HCEC 1CT (cell line): ENCODE results near the gene IFT52.
"Not testable (repeated sequence)": the region's sequence is repeated elsewhere in the genome, so short reads cannot be mapped to it uniquely, and the experiment has no call there.

Experiments
- DNase-seq: peaks from one replicate; pipeline ENCODE4 v3.0.0-alpha.2; 2017

IFT52 gene

DNA sequence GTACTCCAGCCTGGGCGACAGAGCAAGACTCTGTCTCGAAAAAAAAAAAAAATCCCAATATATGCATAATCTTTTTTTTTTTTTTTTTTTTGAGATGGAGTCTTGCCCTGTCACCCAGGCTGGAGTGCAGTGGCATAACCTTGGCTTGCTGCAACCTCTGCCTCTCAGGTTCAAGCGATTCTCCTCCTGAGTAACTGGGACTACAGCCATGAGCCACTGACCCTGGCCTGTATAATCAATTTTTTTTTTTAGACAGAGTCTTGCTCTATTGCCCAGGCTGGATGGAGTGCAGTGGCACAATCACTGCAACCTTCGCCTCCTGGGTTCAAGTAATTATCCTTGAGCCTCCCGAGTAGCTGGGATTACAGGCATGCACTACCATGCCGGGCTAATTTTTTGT lies 64.4 kb downstream of the IFT52 start:
- DNase-seq, result not testable (repeated sequence)

DNA sequence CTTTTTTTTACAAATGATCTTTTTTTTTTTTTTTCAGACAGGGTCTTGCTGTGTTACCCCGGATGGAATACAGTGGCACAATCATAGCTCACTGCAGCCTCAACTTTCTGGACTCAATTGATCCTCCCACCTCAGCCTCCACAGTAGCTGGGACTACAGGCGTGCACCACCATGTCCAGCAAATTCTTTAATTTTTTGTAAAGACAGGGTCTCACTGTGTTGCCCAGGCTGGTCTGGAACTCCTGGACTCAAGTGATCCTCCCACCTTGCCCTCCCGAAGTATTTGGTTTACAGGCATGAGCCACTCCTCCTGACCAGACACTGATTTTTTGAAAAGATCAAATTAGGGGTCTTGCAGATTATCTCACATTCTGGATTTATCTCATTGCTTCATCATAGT lies 65.2 kb downstream of the IFT52 start:
- no peak for DNase-seq

DNA sequence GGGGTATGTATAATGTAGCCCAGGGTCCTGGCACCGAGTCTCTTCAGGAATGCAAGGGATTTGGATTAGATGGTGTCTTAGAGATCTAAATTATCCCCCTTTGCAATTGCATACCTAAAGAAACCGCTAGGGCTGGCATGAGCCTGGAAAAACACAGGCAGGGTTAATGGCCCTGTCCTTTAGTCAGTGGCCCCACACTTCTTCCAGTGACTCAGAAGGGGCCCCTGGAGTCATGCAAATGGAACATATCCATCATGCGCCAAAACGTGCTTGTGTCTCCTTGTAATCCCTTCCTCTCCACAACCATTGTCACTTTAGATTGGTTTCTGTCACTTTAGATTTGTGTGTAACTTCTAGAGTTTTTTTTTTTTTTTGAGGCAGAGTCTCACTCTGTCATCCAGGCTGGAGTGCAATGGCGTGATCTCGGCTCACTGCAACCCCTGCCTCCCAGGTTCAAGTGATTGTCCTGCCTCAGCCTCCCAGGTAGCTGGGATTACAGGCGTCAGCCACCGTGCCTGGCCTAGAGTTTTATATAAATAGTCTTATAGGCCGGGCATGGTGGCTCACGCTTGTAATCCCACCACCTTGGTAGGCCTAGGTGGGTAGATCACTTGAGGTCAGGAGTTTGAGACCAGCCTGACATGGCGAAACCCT lies 67.5 kb downstream of the IFT52 start:
- peak; percentile 18 for DNase-seq

DNA sequence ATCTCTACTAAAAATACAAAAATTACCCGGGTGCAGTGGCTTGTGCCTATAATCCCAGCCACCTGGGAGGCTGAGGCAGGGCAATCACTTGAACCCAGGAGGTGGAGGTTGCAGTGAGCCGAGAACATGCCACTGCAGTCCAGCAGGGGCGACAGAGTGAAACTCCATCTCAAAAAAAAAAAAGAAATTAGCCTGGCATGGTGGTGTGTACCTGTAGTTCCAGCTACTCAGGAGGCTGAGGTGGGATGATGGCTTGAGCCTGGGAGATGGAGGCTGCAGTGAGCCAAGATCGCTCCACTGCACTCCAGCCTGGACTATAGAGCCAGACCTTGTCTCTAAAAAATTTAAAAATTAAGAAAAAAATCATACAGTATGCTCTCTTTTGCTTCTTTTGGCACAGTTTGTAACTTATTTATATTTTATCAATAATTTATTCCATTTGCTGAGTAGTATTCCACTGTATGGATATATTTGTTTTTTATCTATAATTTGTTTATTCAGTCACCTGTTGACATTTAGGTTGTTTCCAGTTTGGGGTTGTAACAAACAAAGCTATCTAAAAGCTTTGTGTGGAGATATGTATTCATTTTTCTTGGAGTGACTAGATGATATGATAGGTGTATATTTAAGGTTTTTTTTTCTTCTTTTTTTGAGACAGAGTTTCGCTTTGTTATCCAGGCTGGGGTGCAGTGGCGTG lies 68.1 kb downstream of the IFT52 start:
- DNase-seq, result no peak

DNA sequence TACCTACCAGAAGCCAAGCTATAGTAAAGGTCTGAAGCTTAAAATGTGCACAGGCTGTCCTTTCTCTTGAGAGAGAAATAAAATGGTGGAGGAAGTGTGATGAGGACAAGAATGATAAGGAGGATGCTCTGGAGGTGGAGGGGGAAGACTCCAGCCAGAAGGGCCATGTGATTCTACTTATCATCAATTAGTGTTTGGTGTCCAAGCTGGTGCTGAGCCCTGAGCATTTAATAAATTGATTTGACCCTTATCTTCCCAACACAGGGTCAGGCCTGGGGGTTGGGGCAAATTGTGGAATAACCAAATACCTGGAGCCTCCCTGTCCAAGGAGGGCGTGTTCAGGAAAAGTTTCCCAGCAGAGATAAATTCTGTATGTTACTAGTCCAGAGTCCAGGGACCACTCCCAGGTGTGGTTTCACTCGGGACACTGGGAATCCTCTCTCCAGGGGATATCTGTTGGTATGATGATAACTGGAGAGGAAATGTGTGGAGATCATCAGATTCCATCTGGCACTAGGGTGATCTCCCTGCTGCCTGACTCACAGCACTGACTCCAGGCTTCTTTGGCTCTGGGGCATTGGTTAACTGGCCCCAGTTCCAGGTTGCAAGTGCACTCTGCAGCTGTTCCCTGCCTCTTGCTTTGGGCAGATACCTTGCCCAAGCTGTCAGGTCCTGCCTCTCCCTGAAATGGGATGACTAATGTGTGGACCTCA lies 72.4 kb downstream of the IFT52 start:
- peak; percentile 14 for DNase-seq

DNA sequence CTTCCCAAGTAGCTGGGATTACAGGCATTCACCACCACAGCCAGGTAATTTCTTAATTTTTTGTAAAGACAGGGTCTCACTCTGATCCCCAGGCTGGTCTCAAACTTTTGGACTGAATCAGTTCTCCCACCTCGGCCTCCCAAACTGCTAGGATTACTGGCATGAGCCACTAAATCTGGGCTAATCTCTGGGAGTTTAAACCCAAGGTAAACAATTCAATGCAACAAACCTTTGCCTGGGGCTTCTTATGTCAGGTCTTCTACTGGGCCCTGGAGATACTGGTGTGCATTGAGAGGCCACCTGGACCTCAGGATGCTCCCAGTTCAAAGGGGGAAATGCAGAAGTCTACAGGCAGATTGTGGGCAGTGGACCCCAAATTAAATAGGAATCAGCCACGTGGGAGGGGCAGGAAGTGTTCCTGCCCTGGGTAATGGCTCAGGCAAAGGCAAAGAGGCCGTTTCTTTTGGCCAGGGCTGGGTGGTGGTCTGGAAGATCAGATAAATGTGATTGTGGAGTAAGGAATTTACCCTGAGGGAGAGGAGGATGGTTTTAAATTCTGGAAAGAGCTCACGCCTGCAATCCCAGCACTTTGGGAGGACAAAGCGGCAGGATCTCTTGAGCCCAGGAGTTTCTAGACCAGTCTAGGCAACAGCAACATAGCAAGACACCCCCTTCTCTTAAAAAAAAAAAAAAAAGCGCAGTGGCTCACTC lies 74.9 kb downstream of the IFT52 start:
- DNase-seq, result no peak

DNA sequence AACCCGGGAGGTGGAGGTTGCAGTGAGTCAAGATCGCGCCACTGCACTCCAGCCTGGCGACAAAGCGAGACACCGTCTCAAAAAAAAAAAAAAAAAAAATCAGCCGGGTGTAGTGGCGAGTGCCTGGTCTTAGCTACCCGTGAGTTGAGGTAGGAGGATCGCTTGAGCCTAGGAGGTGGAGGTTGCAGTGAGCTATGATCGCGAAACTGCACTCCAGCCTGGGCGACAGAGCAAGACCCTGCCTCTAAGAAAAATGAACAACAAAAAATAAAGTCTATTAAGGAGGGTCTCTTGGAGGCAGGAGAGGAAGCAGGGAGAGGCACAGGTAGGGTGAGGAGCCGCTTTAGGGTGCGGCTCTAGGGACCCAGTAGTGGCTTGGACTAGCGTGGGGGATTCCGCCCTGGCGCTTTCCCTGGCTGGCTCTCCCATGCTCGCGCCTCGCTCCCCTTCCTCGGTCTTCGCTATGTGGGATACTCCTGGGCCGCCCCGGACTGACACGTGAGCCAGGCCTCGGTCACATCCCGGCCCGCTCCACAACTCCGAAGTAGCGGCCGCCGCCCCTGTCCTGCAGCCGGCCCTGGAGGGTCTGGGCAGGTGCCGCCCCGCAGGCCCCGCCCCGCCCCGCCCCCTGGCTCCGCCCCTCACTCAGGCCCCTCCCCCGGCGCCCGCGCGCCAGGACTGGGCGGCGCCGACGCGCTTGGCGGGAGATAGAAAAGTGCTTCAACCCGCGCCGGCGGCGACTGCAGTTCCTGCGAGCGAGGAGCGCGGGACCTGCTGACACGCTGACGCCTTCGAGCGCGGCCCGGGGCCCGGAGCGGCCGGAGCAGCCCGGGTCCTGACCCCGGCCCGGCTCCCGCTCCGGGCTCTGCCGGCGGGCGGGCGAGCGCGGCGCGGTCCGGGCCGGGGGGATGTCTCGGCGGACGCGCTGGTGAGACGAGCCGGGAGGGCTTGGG lies 75.9 kb downstream of the IFT52 start, which contains the start of gene MYBL2:
MYBL2 (plus strand) TSS at position 739 of the 953 bp plus-strand sequence; CDS start at position 909, 170 bp downstream.
- DNase-seq, result peak; percentile 56

DNA sequence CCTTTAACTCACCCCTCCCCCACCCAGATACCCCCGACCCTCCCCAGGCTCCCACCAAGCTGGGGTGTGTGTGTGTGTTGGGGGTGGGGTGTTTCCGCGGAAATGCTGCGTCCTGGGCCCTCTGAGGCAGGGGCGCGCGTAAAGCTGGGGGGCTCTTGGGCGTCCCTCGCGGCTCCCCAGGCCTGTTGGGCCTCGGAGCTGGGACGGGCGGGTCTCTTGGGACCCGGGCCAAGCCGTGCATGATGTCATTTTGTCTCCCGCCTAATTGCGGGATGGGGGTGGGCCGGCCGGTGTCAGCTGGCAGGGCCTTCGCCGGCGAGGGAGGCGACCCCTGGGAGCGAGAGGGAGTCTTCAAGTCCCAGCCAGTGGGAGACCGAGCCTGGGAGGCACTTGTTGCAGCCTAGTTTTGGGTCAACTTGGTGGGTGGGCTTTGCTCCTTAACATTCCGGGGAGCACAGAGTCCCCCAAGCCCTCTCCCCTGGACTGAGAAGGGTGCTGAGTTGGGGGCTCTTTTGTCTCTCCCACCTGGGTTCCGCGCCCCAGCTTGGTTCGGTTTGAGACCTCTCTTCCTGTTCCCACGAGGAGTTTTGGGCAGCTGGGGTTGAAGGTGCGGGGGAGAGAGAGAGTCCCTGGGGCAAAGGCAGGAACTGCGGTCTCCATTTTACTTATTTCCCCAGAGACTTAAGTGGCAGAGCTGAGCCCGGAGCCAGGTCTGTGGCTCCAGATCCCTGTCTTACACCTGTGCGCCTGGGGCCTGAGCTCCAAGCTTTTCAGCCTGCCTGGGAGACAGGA lies 76.8 kb downstream of the IFT52 start:
- no peak for DNase-seq

DNA sequence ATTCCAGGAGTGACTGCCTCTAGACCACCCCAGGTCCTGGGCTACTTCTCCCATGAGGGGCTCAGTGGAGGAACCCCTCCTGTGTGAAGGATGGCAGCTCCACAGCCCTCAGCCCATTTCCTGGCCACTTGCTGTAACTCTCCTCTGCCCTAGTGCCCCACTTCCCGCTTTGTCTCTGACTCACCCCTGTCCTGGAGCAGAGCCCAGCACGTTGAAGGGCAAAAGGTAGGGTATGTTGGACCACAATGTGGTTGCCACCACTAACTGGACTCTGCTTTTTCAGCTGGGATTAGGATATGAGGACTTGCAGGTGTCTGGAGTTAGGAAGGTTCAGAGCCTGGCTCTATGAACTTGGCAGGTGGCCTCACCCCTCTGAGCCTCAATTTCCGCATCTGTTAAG lies 78.6 kb downstream of the IFT52 start:
- peak; percentile 63 for DNase-seq

DNA sequence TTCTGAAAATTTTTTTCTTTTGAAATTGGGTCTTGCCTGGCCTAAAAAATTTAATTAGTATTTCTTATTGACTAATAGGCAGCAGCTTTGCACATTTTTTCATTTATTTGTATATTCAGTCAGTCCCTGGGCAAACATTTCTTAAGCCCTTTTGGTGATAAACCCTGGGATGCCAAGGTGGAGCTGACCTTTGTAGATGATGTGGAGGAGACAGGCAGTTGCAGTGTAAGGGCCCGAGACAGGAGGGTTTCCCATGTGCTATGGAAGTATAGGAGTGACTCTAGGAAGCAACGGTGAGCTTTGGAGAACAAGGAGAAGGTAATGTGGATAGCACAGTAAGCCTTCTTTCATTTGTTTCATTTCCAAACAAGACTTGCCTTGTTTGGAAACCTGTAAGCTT lies 79.7 kb downstream of the IFT52 start:
- DNase-seq, result no peak

DNA sequence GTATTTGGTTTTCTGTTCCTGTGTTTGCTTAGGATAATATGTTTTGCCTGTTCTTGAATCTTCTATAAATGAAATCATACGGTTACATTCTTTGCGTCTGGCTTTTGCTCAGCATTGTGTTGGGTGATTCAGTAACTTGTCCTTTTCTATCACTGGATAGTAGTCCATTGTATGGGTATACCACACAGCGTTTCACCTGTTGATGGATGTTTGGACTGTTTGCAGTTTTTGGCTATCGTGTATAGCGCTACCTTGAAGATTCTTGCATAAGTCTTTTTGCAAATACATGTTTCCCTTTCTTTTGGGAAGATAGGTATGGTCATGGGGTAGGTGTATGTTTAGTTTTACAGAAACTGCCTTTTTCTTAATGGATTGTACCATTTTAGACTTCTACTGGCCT lies 85.6 kb downstream of the IFT52 start:
- no peak for DNase-seq

DNA sequence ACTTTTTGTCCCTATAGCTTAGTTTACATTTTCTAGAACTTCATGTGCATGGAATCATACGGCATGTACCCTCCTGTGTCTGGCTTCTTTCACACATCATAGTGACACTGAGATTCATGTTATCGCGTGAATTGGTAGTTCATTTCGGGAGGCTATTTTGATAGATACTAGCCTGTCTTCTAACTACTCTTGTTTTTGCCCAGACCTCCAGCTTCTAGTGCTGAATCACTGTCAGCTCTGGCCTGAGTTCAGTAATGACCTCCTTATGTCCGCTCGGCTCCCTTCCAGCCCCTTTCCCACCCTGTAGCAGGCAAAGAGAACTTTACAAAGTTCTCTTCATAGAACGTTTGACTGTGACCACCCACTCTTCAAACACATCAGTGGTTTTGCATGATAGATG lies 90.2 kb downstream of the IFT52 start:
- no peak for DNase-seq

DNA sequence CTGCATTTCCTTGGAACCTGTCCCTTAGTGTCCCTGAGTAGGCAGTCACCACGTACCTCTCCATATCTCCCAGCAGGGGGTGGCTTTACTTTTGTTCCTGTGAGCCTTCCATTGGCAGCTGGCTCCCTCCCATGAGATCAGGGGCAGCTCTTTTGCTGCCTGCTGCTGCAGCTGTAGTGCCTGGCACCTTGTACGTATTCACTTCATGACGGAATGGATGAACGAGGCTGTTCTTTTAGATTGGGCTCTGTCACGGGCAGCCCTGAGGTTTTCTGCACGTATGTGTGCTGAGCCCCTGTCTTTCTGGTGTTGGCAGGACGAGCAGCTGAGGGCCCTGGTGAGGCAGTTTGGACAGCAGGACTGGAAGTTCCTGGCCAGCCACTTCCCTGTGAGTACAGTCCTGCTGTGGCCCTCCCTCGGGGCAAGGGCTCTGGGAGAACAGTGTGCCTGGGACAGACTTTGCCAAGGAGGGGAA lies 90.8 kb downstream of the IFT52 start:
- DNase-seq, result peak; percentile 7

DNA sequence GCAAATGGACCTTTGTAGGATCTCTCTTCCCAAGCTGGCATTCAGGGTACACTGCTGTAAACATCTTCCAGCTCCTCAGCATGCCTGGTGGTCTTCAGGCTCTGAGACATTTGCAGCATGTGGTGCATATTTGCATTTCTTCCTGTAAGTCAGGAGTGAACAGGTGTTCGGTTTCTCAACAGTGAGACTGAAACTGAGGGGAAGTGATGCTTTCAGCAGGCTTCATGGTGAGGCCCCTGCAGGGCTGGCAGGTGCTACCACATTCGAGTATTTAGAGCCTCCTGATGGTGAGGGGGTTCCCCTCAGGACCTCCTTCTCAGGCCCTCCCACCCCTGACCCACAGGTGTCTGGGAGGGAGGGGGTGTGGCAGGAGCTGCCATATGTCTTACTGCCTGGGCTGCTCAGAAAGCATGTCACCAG lies 91.3 kb downstream of the IFT52 start:
- no peak for DNase-seq

DNA sequence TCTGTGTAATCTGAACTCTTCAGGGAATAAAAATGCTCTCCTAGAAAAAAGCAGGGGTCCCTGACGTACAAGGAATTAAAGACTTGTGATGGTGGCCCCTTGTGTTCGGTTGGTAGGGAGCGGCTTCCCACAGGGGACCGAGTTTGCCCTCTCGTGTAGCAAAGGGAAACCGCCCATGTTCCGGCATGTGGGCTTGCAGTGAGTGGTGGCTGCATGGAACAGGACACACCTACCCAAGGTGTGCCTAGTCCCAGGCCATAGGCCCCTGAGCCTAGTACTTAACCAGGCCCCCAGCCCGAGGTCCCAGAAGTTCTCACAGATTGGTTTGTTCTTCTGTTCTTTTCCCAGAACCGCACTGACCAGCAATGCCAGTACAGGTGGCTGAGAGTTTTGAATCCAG lies 91.7 kb downstream of the IFT52 start:
- DNase-seq, result no peak

DNA sequence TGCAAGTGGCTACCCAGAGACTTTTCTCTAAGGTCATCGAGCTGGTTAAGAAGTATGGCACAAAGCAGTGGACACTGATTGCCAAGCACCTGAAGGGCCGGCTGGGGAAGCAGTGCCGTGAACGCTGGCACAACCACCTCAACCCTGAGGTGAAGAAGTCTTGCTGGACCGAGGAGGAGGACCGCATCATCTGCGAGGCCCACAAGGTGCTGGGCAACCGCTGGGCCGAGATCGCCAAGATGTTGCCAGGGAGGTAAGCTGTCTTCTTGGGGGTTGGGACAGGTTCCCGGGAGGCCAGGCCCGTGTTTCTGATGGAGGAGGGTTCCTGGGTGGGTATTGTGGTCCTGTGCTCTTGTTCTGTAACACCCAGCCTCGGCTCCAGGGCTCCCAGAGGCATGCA lies 96.1 kb downstream of the IFT52 start:
- no peak for DNase-seq

DNA sequence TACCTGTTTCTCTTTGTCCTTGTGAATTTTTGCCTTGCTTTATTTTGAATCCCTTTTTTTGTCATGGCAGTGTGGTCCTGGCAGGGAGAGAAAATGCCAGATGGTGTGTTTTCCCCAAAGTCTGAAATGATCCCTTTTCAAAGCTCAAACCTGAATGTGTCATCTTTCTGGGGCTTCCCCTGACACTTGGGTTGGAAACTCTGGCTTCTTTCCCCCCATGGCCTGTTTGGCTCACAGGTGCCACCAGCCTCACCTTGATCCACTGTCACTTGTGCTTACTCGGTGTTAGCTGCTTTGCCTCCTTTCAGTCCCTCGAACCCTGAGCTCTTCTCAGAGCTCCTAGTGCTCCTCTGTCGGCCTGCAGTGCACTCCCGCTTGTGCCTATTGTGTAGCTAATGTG lies 98.4 kb downstream of the IFT52 start:
- DNase-seq, result no peak

DNA sequence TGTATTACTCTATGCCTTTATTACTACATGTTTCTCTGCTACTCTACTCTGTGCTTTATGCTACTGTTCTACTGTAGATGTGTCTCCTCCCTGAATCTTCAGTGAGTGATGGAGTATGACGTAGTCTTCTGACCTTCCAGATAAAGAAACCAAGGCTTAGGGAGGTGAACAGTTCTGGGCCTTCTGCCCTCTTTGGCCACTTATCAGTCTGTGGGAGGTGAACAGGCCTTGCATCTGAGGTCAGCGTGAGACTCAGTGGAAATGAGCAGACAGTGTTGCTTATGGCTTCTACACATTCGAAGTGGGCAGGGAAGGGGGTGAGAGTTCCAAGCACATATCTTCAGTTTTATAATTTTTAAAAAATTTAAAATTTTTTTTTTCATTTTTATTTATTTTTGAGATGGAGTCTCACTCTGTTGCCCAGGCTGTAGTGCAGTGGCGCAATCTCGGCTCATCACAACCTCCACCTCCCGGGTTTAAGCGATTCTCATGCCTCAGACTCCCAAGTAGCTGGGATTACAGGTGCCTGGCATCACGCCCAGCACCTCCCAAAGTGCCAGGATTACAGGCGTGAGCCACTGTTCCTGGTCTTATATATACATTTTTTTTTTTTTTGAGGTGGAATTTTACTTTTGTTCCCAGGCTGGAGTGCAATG lies 100.3 kb downstream of the IFT52 start:
- no peak for DNase-seq

DNA sequence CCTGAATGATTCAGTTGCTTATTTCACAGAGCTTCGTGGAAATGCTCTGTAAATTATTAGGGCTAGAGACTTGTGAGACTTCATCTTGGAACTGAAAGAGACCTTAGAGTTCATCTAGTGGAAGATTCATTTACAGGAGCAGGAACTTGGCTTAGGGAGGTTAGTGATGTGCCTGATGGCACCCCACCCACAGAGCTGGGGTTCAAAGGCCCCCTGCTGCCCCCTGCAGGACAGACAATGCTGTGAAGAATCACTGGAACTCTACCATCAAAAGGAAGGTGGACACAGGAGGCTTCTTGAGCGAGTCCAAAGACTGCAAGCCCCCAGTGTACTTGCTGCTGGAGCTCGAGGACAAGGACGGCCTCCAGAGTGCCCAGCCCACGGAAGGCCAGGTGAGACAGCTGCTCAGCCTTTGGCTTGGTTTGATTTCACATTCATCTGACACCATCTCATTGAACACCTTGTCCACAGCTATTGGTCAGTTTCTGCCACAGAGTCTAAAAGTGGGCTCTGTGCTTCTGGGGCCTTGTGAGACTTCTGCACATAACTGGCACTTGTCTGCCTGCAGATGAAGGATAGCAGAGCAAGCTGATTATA lies 101.3 kb downstream of the IFT52 start:
- peak; percentile 45 for DNase-seq

DNA sequence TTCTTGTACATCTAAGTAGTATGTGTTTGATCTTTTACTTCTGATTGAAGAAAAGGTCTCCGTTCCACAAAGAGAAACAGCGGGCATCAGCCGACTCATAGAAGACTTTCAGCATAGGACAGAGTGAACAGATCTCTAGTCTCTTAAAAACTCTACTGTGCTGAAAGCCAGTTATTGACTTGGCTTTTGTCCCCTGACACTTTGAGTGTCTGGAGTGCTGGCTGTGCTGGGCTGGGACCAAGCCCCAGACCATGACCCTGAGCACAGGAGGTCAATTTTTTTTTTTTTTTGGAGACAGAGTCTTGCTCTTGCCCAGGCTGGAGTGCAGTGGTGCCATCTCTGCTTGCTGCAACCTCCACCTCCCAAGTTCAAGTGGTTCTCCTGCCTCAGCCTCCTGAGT lies 104.0 kb downstream of the IFT52 start:
- DNase-seq, result no peak
